HG03175 (cell line): ENCODE results near the gene SMDT1.
"Not testable (repeated sequence)": the region's sequence is repeated elsewhere in the genome, so short reads cannot be mapped to it uniquely, and the experiment has no call there.

Source experiments
- ATAC-seq: cut with Tn5 transposase; IDR thresholded peaks from one replicate; pipeline ENCODE4 v1.9.1; 2021; ENCODE audit warnings: mild to moderate bottlenecking, moderate library complexity; ENCODE audit not compliant: unreplicated experiment

SMDT1 gene

GRCh38 chr22:42108848-42109247 is 29.3 kb downstream of the SMDT1 start:
- ATAC-seq = no peak

GRCh38 chr22:42111798-42112197 is 32.3 kb downstream of the SMDT1 start:
- no peak for ATAC-seq

- not testable (repeated sequence) for ATAC-seq
These were observed 33.3 kb downstream of the SMDT1 start for GRCh38 chr22:42112793-42113192.

- no peak for ATAC-seq
These were observed 35.2 kb downstream of the SMDT1 start for GRCh38 chr22:42114721-42115120.

- ATAC-seq = not testable (repeated sequence)
These were observed 35.9 kb downstream of the SMDT1 start for GRCh38 chr22:42115420-42115830.

- no peak for ATAC-seq
These were observed 37.4 kb downstream of the SMDT1 start for GRCh38 chr22:42116848-42117424.

GRCh38 chr22:42120231-42121021 is 40.9 kb downstream of the SMDT1 start:
- ATAC-seq = peak; percentile 45

GRCh38 chr22:42123529-42123928 is 44.0 kb downstream of the SMDT1 start:
- ATAC-seq = not testable (repeated sequence)

GRCh38 chr22:42127606-42128005 is 48.1 kb downstream of the SMDT1 start:
- no peak for ATAC-seq

- ATAC-seq = not testable (repeated sequence)
These were observed 48.5 kb downstream of the SMDT1 start for GRCh38 chr22:42128007-42128406.

- not testable (repeated sequence) for ATAC-seq
These were observed 49.5 kb downstream of the SMDT1 start for GRCh38 chr22:42128776-42129694.

GRCh38 chr22:42130182-42130581 is 50.7 kb downstream of the SMDT1 start:
- not testable (repeated sequence) for ATAC-seq

GRCh38 chr22:42130639-42131431 is 51.3 kb downstream of the SMDT1 start, which contains the start of gene CYP2D6:
TSS of gene CYP2D6 (minus strand) at chr22:42130810. CDS start at chr22:42130791, 19 bp downstream.
- ATAC-seq = not testable (repeated sequence)

GRCh38 chr22:42131562-42131961 is 52.1 kb downstream of the SMDT1 start:
- ATAC-seq = no peak

- ATAC-seq = no peak
These were observed 53.0 kb downstream of the SMDT1 start for GRCh38 chr22:42132457-42132856.
